RWPE1 (cell line): ENCODE data around the gene SCAMP5.
A peak's percentile ranks its signal among the peaks of the same experiment; 100 is the strongest.

Experiments used
- CTCF ChIA-PET: fragments of 350-600 bp; sonication (Branson Sonifier 250); formaldehyde crosslinking; extraction: SDS; loops from one replicate; lab custom pipeline; 2021; lab: Yijun Ruan, JAX
- POLR2A ChIA-PET: fragments of 400-600 bp; formaldehyde crosslinking; extraction: SDS; loops from one replicate; lab custom pipeline; 2020; ENCODE audit warnings: antibody characterized with exemption; ENCODE audit not compliant: low non-redundant PET; lab: Yijun Ruan, JAX
- DNase-seq: peaks from one replicate; pipeline ENCODE4 v3.0.0; 2012; ENCODE audit warnings: low spot score
- H3K27ac ChIP-seq: fragments of 450-650 bp; 2 replicates; pipeline ENCODE4 v1.5.1; 2017
- CTCF ChIP-seq: fragments of 450-650 bp; conservative IDR thresholded peaks from 2 replicates; pipeline ENCODE4 v1.5.1; 2017; ENCODE audit warnings: low read depth, mild to moderate bottlenecking

The SCAMP5 gene

GRCh38 chr15:74995182-74995778 is at the start of gene SCAMP5:
Gene SCAMP5, plus strand, starts transcription at chr15:74995563. Its CDS starts 16,277 bp downstream, at chr15:75011840.
- DNase-seq: peak; percentile 98
- ChIA-PET POLR2A (interaction anchor here (0.7 kb wide), 1 partner anchor 152 kb away, joined by 3 read pairs; the partner anchor contains the start of gene ULK3), CTCF (interaction anchor here (0.5 to 1.5 kb wide), 5 partner anchors 20 to 1295 kb away, joined by 3 to 5 read pairs (median 3); no protein-coding TSS in a partner anchor)
- H3K27ac ChIP-seq: no peak within 1 kb of the TSS
- TF ChIP-seq CTCF: no peak

GRCh38 chr15:74950078-74950908 is 45.1 kb upstream of the SCAMP5 start:
- peak; percentile 100 for TF ChIP-seq CTCF
- H3K27ac ChIP-seq: peak overlapping the region; percentile 63
- CTCF ChIA-PET: interaction anchor here (0.5 to 3.1 kb wide), 27 partner anchors 10 to 348 kb away, joined by 3 to 38 read pairs (median 4); partner anchors contain the start of genes COX5A and SCAMP5
- POLR2A ChIA-PET: interaction anchor here (0.5 kb wide), 1 partner anchor 80 kb away, joined by 5 read pairs; no protein-coding TSS in a partner anchor
- peak; percentile 78 for DNase-seq

- DNase-seq: no peak
- no peak for TF ChIP-seq CTCF
- ChIA-PET CTCF (interaction anchor here (0.5 to 3.1 kb wide), 27 partner anchors 9 to 329 kb away, joined by 3 to 38 read pairs (median 4); partner anchors contain the start of genes COX5A and SCAMP5), POLR2A (interaction anchor here (0.5 kb wide), 1 partner anchor 80 kb away, joined by 5 read pairs; no protein-coding TSS in a partner anchor)
- peak overlapping the region; percentile 63 for H3K27ac ChIP-seq
Measured at GRCh38 chr15:74951006-74951405, 44.4 kb upstream of the SCAMP5 start.

GRCh38 chr15:74954515-74954914 is 40.8 kb upstream of the SCAMP5 start:
- CTCF ChIA-PET: interaction anchor here (0.8 to 1.0 kb wide), 3 partner anchors 75 to 247 kb away, joined by 3 to 4 read pairs (median 3); partner anchors contain the start of gene C15orf39
- DNase-seq: no peak
- H3K27ac ChIP-seq: peak overlapping the region; percentile 93
- POLR2A ChIA-PET: interaction anchor here (0.7 to 0.9 kb wide), 2 partner anchors 20 to 69 kb away, joined by 3 to 5 read pairs; partner anchors contain the start of gene PPCDC
- no peak for TF ChIP-seq CTCF

GRCh38 chr15:74955017-74955416 is 40.3 kb upstream of the SCAMP5 start:
- ChIA-PET CTCF (interaction anchor here (0.8 to 1.0 kb wide), 2 partner anchors 184 to 247 kb away, joined by 3 read pairs; partner anchors contain the start of gene C15orf39), POLR2A (no interaction called here)
- no peak for DNase-seq
- no peak for TF ChIP-seq CTCF
- peak overlapping the region; percentile 93 for H3K27ac ChIP-seq
